Activated CD4-positive, alpha-beta T cell treated with anti-CD3 and anti-CD28 coated beads for 36 hours (primary cell): ENCODE data around the gene MRPL33. TPM values are rescaled to one million over a fixed set of nuclear protein-coding genes. Genes with fewer than 3 reads are reported as not detected.

Source experiments
- ATAC-seq: fragments of 200-7000 bp; cut with Tn5 transposase; one replicate; pipeline ENCODE4 v1.10.0; 2021; ENCODE audit warnings: mild to moderate bottlenecking, moderate library complexity
- CTCF ChIA-PET: fragments of 350-600 bp; sonication (Branson Sonifier 250); formaldehyde crosslinking; loops from one replicate; lab custom pipeline; 2021; ENCODE audit warnings: antibody characterized with exemption; lab: Charles Lee
- POLR2A ChIA-PET: fragments of 350-600 bp; sonication (Branson Sonifier 250); formaldehyde crosslinking; loops from one replicate; lab custom pipeline; 2021; ENCODE audit warnings: antibody characterized with exemption, inconsistent platforms; lab: Charles Lee
- DNase-seq: peaks from one replicate; pipeline ENCODE4 v3.0.0-alpha.2; 2020
- H3K27ac Mint-ChIP-seq: one replicate; pipeline ENCODE4 v1.8.0; 2021; ENCODE audit warnings: mixed read lengths
- H3K27me3 Mint-ChIP-seq: one replicate; pipeline ENCODE4 v1.8.0; 2021; ENCODE audit warnings: mixed read lengths
- H3K36me3 Mint-ChIP-seq: one replicate; pipeline ENCODE4 v1.8.0; 2021; ENCODE audit warnings: low read depth, mixed read lengths
- H3K4me1 Mint-ChIP-seq: one replicate; pipeline ENCODE4 v1.8.0; 2021; ENCODE audit warnings: mixed read lengths
- H3K4me3 Mint-ChIP-seq: one replicate; pipeline ENCODE4 v1.8.0; 2021; ENCODE audit warnings: mild to moderate bottlenecking, moderate library complexity, mixed read lengths
- H3K9me3 Mint-ChIP-seq: one replicate; pipeline ENCODE4 v1.8.0; 2021; ENCODE audit warnings: low read depth, mixed read lengths
- intact Hi-C, 2 experiments: fragments of 100-400 bp; cut with DNase I in 1 of 2; cut with micrococcal nuclease in 1 of 2; formaldehyde crosslinking; loops; one replicate each; pipeline versions ENCODE4 v1.14.2 to v1.15.1; 2022 to 2024; cut with DNase I, micrococcal nuclease
- total RNA-seq, 2 experiments: library from RNA; stranded (reverse); gene quantifications; one replicate each; pipeline ENCODE4 v1.2.3, GENCODE V29; 2021

Gene MRPL33
- total RNA-seq, 2 experiments from 2014 or later = 44.7 to 68.0 TPM

GRCh38 chr2:27809761-27810241 lies 38.3 kb downstream of the MRPL33 start:
- H3K27ac Mint-ChIP-seq = no peak overlapping the region
- intact Hi-C loops = no loop called here
- DNase-seq (no peak), ATAC-seq (peak; percentile 55)
- peaks cover 2% of the 10 kb centered on the region for H3K36me3 Mint-ChIP-seq
- POLR2A ChIA-PET = no interaction called here
- H3K4me1 Mint-ChIP-seq = peaks cover 8% of the 10 kb centered on the region
- CTCF ChIA-PET = interaction anchor here (0.6 to 1.4 kb wide), 5 partner anchors 10 to 785 kb away, joined by 3 to 4 read pairs (median 3); no protein-coding TSS in a partner anchor
- H3K4me3 Mint-ChIP-seq = no peak overlapping the region
- no peaks in the 10 kb centered on the region for H3K9me3 Mint-ChIP-seq
- no peaks in the 10 kb centered on the region for H3K27me3 Mint-ChIP-seq

- H3K27ac Mint-ChIP-seq = no peak overlapping the region
- ChIA-PET CTCF (interaction anchor here (1.0 to 1.4 kb wide), 2 partner anchors 24 to 784 kb away, joined by 3 to 4 read pairs; no protein-coding TSS in a partner anchor), POLR2A (no interaction called here)
- peaks cover 8% of the 10 kb centered on the region for H3K4me1 Mint-ChIP-seq
- intact Hi-C loops = no loop called here
- H3K9me3 Mint-ChIP-seq = no peaks in the 10 kb centered on the region
- no peak for DNase-seq
- no peaks in the 10 kb centered on the region for H3K27me3 Mint-ChIP-seq
- H3K36me3 Mint-ChIP-seq = no peaks in the 10 kb centered on the region
- H3K4me3 Mint-ChIP-seq = no peak overlapping the region
- ATAC-seq = no peak
These were observed 38.9 kb downstream of the MRPL33 start for GRCh38 chr2:27810455-27810854.

- no peak for ATAC-seq
- Mint-ChIP-seq H3K27ac (no peak overlapping the region), H3K27me3 (no peaks in the 10 kb centered on the region), H3K9me3 (no peaks in the 10 kb centered on the region), H3K36me3 (no peaks in the 10 kb centered on the region), H3K4me3 (no peak overlapping the region), H3K4me1 (peaks cover 8% of the 10 kb centered on the region)
- CTCF ChIA-PET = no interaction called here
- POLR2A ChIA-PET = no interaction called here
- intact Hi-C loops = no loop called here
- DNase-seq = no peak
These were observed 40.2 kb downstream of the MRPL33 start for GRCh38 chr2:27811768-27812167.

GRCh38 chr2:27814758-27815157 lies 43.2 kb downstream of the MRPL33 start:
- H3K27ac Mint-ChIP-seq = no peak overlapping the region
- no peaks in the 10 kb centered on the region for H3K9me3 Mint-ChIP-seq
- no peaks in the 10 kb centered on the region for H3K27me3 Mint-ChIP-seq
- POLR2A ChIA-PET = interaction anchor here (0.6 kb wide), 1 partner anchor 574 kb away, joined by 6 read pairs; no protein-coding TSS in a partner anchor
- no peak overlapping the region for H3K4me3 Mint-ChIP-seq
- H3K36me3 Mint-ChIP-seq = no peaks in the 10 kb centered on the region
- CTCF ChIA-PET = no interaction called here
- intact Hi-C loops = no loop called here
- no peak for DNase-seq
- no peak for ATAC-seq
- peaks cover 2% of the 10 kb centered on the region for H3K4me1 Mint-ChIP-seq

- ChIA-PET POLR2A (no interaction called here), CTCF (interaction anchor here (0.5 kb wide), 1 partner anchor 195 kb away, joined by 3 read pairs; no protein-coding TSS in a partner anchor)
- Mint-ChIP-seq H3K36me3 (no peaks in the 10 kb centered on the region), H3K9me3 (no peaks in the 10 kb centered on the region), H3K27ac (no peak overlapping the region), H3K4me3 (no peak overlapping the region), H3K4me1 (no peaks in the 10 kb centered on the region), H3K27me3 (no peaks in the 10 kb centered on the region)
- intact Hi-C loops = no loop called here
- no peak for ATAC-seq
- no peak for DNase-seq
These were observed 44.4 kb downstream of the MRPL33 start for GRCh38 chr2:27815860-27816438.

GRCh38 chr2:27822049-27822448 lies 50.5 kb downstream of the MRPL33 start:
- CTCF ChIA-PET = interaction anchor here (1.2 kb wide), 1 partner anchor 8 kb away, joined by 3 read pairs; no protein-coding TSS in a partner anchor
- H3K9me3 Mint-ChIP-seq = peaks cover 5% of the 10 kb centered on the region

GRCh38 chr2:27823135-27823534 lies 51.6 kb downstream of the MRPL33 start:
- DNase-seq (no peak), ATAC-seq (no peak)
- CTCF ChIA-PET = interaction anchor here (0.7 kb wide), 1 partner anchor 14 kb away, joined by 3 read pairs; no protein-coding TSS in a partner anchor
- H3K27me3 Mint-ChIP-seq = no peaks in the 10 kb centered on the region
- H3K9me3 Mint-ChIP-seq = peaks cover 5% of the 10 kb centered on the region
- no peaks in the 10 kb centered on the region for H3K4me1 Mint-ChIP-seq
- H3K27ac Mint-ChIP-seq = no peak overlapping the region
- H3K36me3 Mint-ChIP-seq = peaks cover 2% of the 10 kb centered on the region
- no peak overlapping the region for H3K4me3 Mint-ChIP-seq
- intact Hi-C loops = no loop called here
- POLR2A ChIA-PET = no interaction called here

More at GRCh38 chr2:27822049-27822448, 50.5 kb downstream of the MRPL33 start:
- ATAC-seq = no peak
- H3K27ac Mint-ChIP-seq = no peak overlapping the region
- POLR2A ChIA-PET = no interaction called here
- H3K27me3 Mint-ChIP-seq = no peaks in the 10 kb centered on the region
- no peaks in the 10 kb centered on the region for H3K4me1 Mint-ChIP-seq
- peaks cover 2% of the 10 kb centered on the region for H3K36me3 Mint-ChIP-seq
- intact Hi-C loops = no loop called here
- no peak overlapping the region for H3K4me3 Mint-ChIP-seq
- no peak for DNase-seq

- no peak overlapping the region for H3K27ac Mint-ChIP-seq
- H3K4me1 Mint-ChIP-seq = no peaks in the 10 kb centered on the region
- no peak for ATAC-seq
- H3K27me3 Mint-ChIP-seq = no peaks in the 10 kb centered on the region
- H3K36me3 Mint-ChIP-seq = peaks cover 2% of the 10 kb centered on the region
- CTCF ChIA-PET = interaction anchor here (0.6 to 0.7 kb wide), 2 partner anchors 15 to 384 kb away, joined by 3 read pairs; no protein-coding TSS in a partner anchor
- intact Hi-C loops = no loop called here
- no peak overlapping the region for H3K4me3 Mint-ChIP-seq
- DNase-seq = no peak
- POLR2A ChIA-PET = no interaction called here
- peaks cover 5% of the 10 kb centered on the region for H3K9me3 Mint-ChIP-seq
These were observed 52.0 kb downstream of the MRPL33 start for GRCh38 chr2:27823569-27823968.

GRCh38 chr2:27824401-27824800 lies 52.9 kb downstream of the MRPL33 start:
- Mint-ChIP-seq H3K27me3 (no peaks in the 10 kb centered on the region), H3K27ac (no peak overlapping the region), H3K9me3 (peaks cover 5% of the 10 kb centered on the region), H3K36me3 (peaks cover 2% of the 10 kb centered on the region), H3K4me1 (no peaks in the 10 kb centered on the region), H3K4me3 (no peak overlapping the region)
- CTCF ChIA-PET = no interaction called here
- DNase-seq = no peak
- no peak for ATAC-seq
- POLR2A ChIA-PET = no interaction called here
- intact Hi-C loops = no loop called here

- CTCF ChIA-PET = no interaction called here
- H3K27ac Mint-ChIP-seq = no peak overlapping the region
- peaks cover 9% of the 10 kb centered on the region for H3K36me3 Mint-ChIP-seq
These were observed 56.8 kb downstream of the MRPL33 start for GRCh38 chr2:27828305-27828704.

More at GRCh38 chr2:27828305-27828704, 56.8 kb downstream of the MRPL33 start:
- H3K27me3 Mint-ChIP-seq = no peaks in the 10 kb centered on the region
- no peaks in the 10 kb centered on the region for H3K4me1 Mint-ChIP-seq
- no peak overlapping the region for H3K4me3 Mint-ChIP-seq
- POLR2A ChIA-PET = no interaction called here
- DNase-seq (no peak), ATAC-seq (no peak)
- H3K9me3 Mint-ChIP-seq = peaks cover 5% of the 10 kb centered on the region
- intact Hi-C loops = no loop called here
